PC-3 (cell line): ENCODE results near the gene NOD1.

Experiments used
- CTCF ChIP-seq: fragments of 300-600 bp; sonication (generic); conservative IDR thresholded peaks from 2 replicates; pipeline ENCODE4 v1.5.1; 2017; ENCODE audit warnings: antibody characterized with exemption, low read depth, mild to moderate bottlenecking, low read length
- EZH2 ChIP-seq: fragments of 300-600 bp; sonication (generic); IDR thresholded peaks from one replicate; pipeline ENCODE4 v1.6.1; 2017; ENCODE audit warnings: antibody characterized with exemption, mild to moderate bottlenecking, low read length; ENCODE audit not compliant: unreplicated experiment
- EZH2phosphoT487 ChIP-seq: fragments of 300-600 bp; sonication (generic); IDR thresholded peaks from 2 replicates; pipeline ENCODE4 v1.6.1; 2018; ENCODE audit warnings: mild to moderate bottlenecking, antibody characterized with exemption, low read length, borderline replicate concordance

GRCh38 chr7:30464231-30464671 lies 14.3 kb downstream of the NOD1 start:
- TF ChIP-seq EZH2: no peak
- TF ChIP-seq CTCF: no peak
- TF ChIP-seq EZH2phosphoT487: no peak
